ENCODE measurements around the gene SLIT3.

The SLIT3 gene

GRCh38 chr5:169300468-169301385 lies at the start of gene SLIT3:
Gene SLIT3, minus strand, starts transcription at chr5:169301139. Its CDS starts 430 bp downstream, at chr5:169300709.
- H3K4me3 ChIP-seq (ENCODE audit: low read depth, low read length): peak within 1 kb of the TSS; percentile 87
- H3K27ac ChIP-seq: peak within 1 kb of the TSS; percentile 86
- H2AFZ ChIP-seq: peak within 1 kb of the TSS; percentile 71
- H3K9me3 ChIP-seq (ENCODE audit: control insufficient read depth, low read length): no peaks in the 10 kb centered on the region
- no peaks in the 10 kb centered on the region for H3K36me3 ChIP-seq (ENCODE audit: control insufficient read depth, insufficient read depth, low read length)
- no peaks in the 10 kb centered on the region for H3K27me3 ChIP-seq (ENCODE audit: control insufficient read depth, insufficient read depth, low read length)
- peak within 1 kb of the TSS; percentile 86 for H3K4me2 ChIP-seq (ENCODE audit: low read length)
- H3K79me2 ChIP-seq: peaks cover 20% of the 10 kb centered on the region
- no peak for TF ChIP-seq CTCF (IDR thresholded peaks at IDR 0.05)
- H3K4me1 ChIP-seq: peaks cover 9% of the 10 kb centered on the region
- H3K9ac ChIP-seq: peak within 1 kb of the TSS; percentile 85

GRCh38 chr5:169350016-169350415 lies 49.1 kb upstream of the SLIT3 start:
- H3K9me3 ChIP-seq (ENCODE audit: control insufficient read depth, low read length): no peaks in the 10 kb centered on the region
- H3K27me3 ChIP-seq (ENCODE audit: control insufficient read depth, insufficient read depth, low read length): no peaks in the 10 kb centered on the region
- H3K27ac ChIP-seq: no peak overlapping the region
- H2AFZ ChIP-seq: no peak overlapping the region
- H3K79me2 ChIP-seq: no peaks in the 10 kb centered on the region
- no peak for TF ChIP-seq CTCF (IDR thresholded peaks at IDR 0.05)
- H3K4me2 ChIP-seq (ENCODE audit: low read length): no peak overlapping the region
- H3K36me3 ChIP-seq (ENCODE audit: control insufficient read depth, insufficient read depth, low read length): no peaks in the 10 kb centered on the region
- no peak overlapping the region for H3K9ac ChIP-seq
- peaks cover 7% of the 10 kb centered on the region for H3K4me1 ChIP-seq
- H3K4me3 ChIP-seq (ENCODE audit: low read depth, low read length): no peak overlapping the region

GRCh38 chr5:169347786-169348185 lies 46.8 kb upstream of the SLIT3 start:
- no peaks in the 10 kb centered on the region for H3K9me3 ChIP-seq (ENCODE audit: control insufficient read depth, low read length)
- no peak for TF ChIP-seq CTCF (IDR thresholded peaks at IDR 0.05)
- no peak overlapping the region for H3K9ac ChIP-seq
- no peaks in the 10 kb centered on the region for H3K36me3 ChIP-seq (ENCODE audit: control insufficient read depth, insufficient read depth, low read length)
- H3K79me2 ChIP-seq: no peaks in the 10 kb centered on the region
- no peak overlapping the region for H3K27ac ChIP-seq
- H3K4me2 ChIP-seq (ENCODE audit: low read length): no peak overlapping the region
- H3K4me3 ChIP-seq (ENCODE audit: low read depth, low read length): no peak overlapping the region
- H3K4me1 ChIP-seq: no peaks in the 10 kb centered on the region
- no peak overlapping the region for H2AFZ ChIP-seq
- no peaks in the 10 kb centered on the region for H3K27me3 ChIP-seq (ENCODE audit: control insufficient read depth, insufficient read depth, low read length)

- H3K79me2 ChIP-seq: no peaks in the 10 kb centered on the region
- no peak for TF ChIP-seq CTCF (IDR thresholded peaks at IDR 0.05)
- no peaks in the 10 kb centered on the region for H3K27me3 ChIP-seq (ENCODE audit: control insufficient read depth, insufficient read depth, low read length)
- no peaks in the 10 kb centered on the region for H3K9me3 ChIP-seq (ENCODE audit: control insufficient read depth, low read length)
- no peak overlapping the region for H3K9ac ChIP-seq
- H3K4me1 ChIP-seq: no peaks in the 10 kb centered on the region
- H3K36me3 ChIP-seq (ENCODE audit: control insufficient read depth, insufficient read depth, low read length): no peaks in the 10 kb centered on the region
- H3K27ac ChIP-seq: no peak overlapping the region
- H3K4me3 ChIP-seq (ENCODE audit: low read depth, low read length): no peak overlapping the region
- no peak overlapping the region for H3K4me2 ChIP-seq (ENCODE audit: low read length)
- no peak overlapping the region for H2AFZ ChIP-seq
These were observed 43.7 kb upstream of the SLIT3 start for GRCh38 chr5:169344629-169345028.
